GM18519 (cell line): Measurements from ENCODE around the gene ZNF576.
"Not testable (repeated sequence)": the region's sequence is repeated elsewhere in the genome, so short reads cannot be mapped to it uniquely, and the experiment has no call there.

Source experiments
- ATAC-seq: cut with Tn5 transposase; IDR thresholded peaks from one replicate; pipeline ENCODE4 v1.9.1; 2021; ENCODE audit warnings: mild to moderate bottlenecking, moderate library complexity; ENCODE audit not compliant: unreplicated experiment, low FRiP score

The ZNF576 gene

GRCh38 chr19:43644181-43644580, 47.8 kb downstream of the ZNF576 start:
- no peak for ATAC-seq

GRCh38 chr19:43648633-43649032, 52.2 kb downstream of the ZNF576 start:
- ATAC-seq = no peak

- ATAC-seq = no peak
Measured at GRCh38 chr19:43649514-43649913, 53.1 kb downstream of the ZNF576 start.

GRCh38 chr19:43650276-43650675, 53.9 kb downstream of the ZNF576 start:
- not testable (repeated sequence) for ATAC-seq
